B cell (primary cell): Measurements from ENCODE around the gene SMOC1. TPM values are rescaled to one million over a fixed set of nuclear protein-coding genes. Genes with fewer than 3 reads are reported as not detected.

Experiments
- ATAC-seq: fragments of 200-7000 bp; cut with Tn5 transposase; one replicate; pipeline ENCODE4 v1.10.0; 2021; ENCODE audit warnings: low read depth, mild to moderate bottlenecking, moderate number of reproducible peaks, moderate library complexity
- CTCF ChIA-PET: fragments of 350-600 bp; sonication (Branson Sonifier 250); formaldehyde crosslinking; loops from one replicate; lab custom pipeline; 2021; ENCODE audit warnings: antibody characterized with exemption, inconsistent platforms; lab: Charles Lee
- POLR2A ChIA-PET: fragments of 350-600 bp; sonication (Branson Sonifier 250); formaldehyde crosslinking; loops from one replicate; lab custom pipeline; 2021; ENCODE audit warnings: antibody characterized with exemption; lab: Charles Lee
- DNase-seq: peaks from one replicate; pipeline ENCODE4 v3.0.0; 2013
- H2AFZ ChIP-seq: 2 replicates; pipeline ENCODE4 v1.6.1; 2012; ENCODE audit warnings: mild to moderate bottlenecking, low read depth, low read length; ENCODE audit not compliant: insufficient read depth, poor library complexity, severe bottlenecking
- H3K27ac ChIP-seq, 2 donors: 1 replicate in 1 of 2; 2 replicates in 1 of 2; pipeline ENCODE4 v1.5.1; 2012 to 2013; ENCODE audit warnings: low read length in 2 of 2, mild to moderate bottlenecking in 2 of 2, moderate library complexity in 1 of 2
- H3K27me3 ChIP-seq, 4 experiments: fragments of 200-600 bp in 1 of 4; sonication (generic) in 1 of 4; replicated peaks in 1 of 4; 1 replicate in 2 of 4; 2 replicates in 2 of 4; pipeline versions ENCODE4 v1.6.1 to v1.7.0; 2013 to 2016; ENCODE audit warnings: low read length in 3 of 4, mild to moderate bottlenecking in 2 of 4, mixed read lengths in 1 of 4, moderate library complexity in 1 of 4; ENCODE audit not compliant: insufficient read depth in 4 of 4, control insufficient read depth in 3 of 4; ENCODE audit errors: control extremely low read depth in 1 of 4
- H3K36me3 ChIP-seq, 2 experiments: replicated peaks in 1 of 2; 1 replicate in 1 of 2; 2 replicates in 1 of 2; pipeline versions ENCODE4 v1.6.1 to v1.7.1; 2013; ENCODE audit warnings: low read length in 1 of 2; ENCODE audit not compliant: insufficient read depth in 2 of 2, control insufficient read depth in 1 of 2; ENCODE audit errors: control extremely low read depth in 1 of 2, extremely low read depth in 1 of 2
- H3K4me1 ChIP-seq, 2 donors: fragments of 200-600 bp in 1 of 2; sonication (generic) in 1 of 2; 1 replicate in 1 of 2; 2 replicates in 1 of 2; pipeline versions ENCODE4 v1.5.1 to v1.6.1; 2013 to 2017; ENCODE audit warnings: low read length in 2 of 2; ENCODE audit not compliant: control insufficient read depth in 2 of 2, insufficient read depth in 2 of 2
- H3K4me2 ChIP-seq: replicated peaks from 2 replicates; pipeline ENCODE3; 2012; ENCODE audit warnings: mild to moderate bottlenecking, low read depth, low read length; ENCODE audit not compliant: poor library complexity, severe bottlenecking
- H3K4me3 ChIP-seq, 5 experiments: fragments of 200-600 bp in 1 of 5; sonication (generic) in 1 of 5; 1 replicate in 3 of 5; 2 replicates in 2 of 5; pipeline versions ENCODE4 v1.5.1 to v1.7.0; 2011 to 2016; ENCODE audit warnings: low read length in 4 of 5, mild to moderate bottlenecking in 4 of 5, low read depth in 2 of 5, control low read depth in 1 of 5, moderate library complexity in 1 of 5; ENCODE audit not compliant: insufficient read depth in 1 of 5; ENCODE audit errors: control extremely low read depth in 1 of 5, extremely low read depth in 1 of 5
- H3K79me2 ChIP-seq: fragments of 200-600 bp; sonication (generic); one replicate; pipeline ENCODE4 v1.6.0; 2016; ENCODE audit warnings: low read length; ENCODE audit not compliant: control insufficient read depth, insufficient read depth
- H3K9ac ChIP-seq: fragments of 200-600 bp; sonication (generic); 2 replicates; pipeline ENCODE4 v1.6.1; 2017; ENCODE audit warnings: mild to moderate bottlenecking, low read length, moderate library complexity
- H3K9me3 ChIP-seq, 3 donors: one replicate each; pipeline versions ENCODE4 v1.6.1 to v1.7.1; 2013; ENCODE audit warnings: low read length in 2 of 3; ENCODE audit not compliant: control insufficient read depth in 2 of 3, insufficient read depth in 1 of 3; ENCODE audit errors: control extremely low read depth in 1 of 3
- H4K20me1 ChIP-seq: 2 replicates; pipeline ENCODE4 v1.6.0; 2012; ENCODE audit warnings: mild to moderate bottlenecking, low read length; ENCODE audit not compliant: insufficient read depth, control insufficient read depth, poor library complexity, severe bottlenecking
- H3K27ac Mint-ChIP-seq: one replicate; pipeline ENCODE4 v1.8.0; 2021; ENCODE audit warnings: mixed read lengths
- H3K27me3 Mint-ChIP-seq: one replicate; pipeline ENCODE4 v1.8.0; 2021; ENCODE audit warnings: mixed read lengths
- H3K4me1 Mint-ChIP-seq: one replicate; pipeline ENCODE4 v1.8.0; 2021; ENCODE audit warnings: mixed read lengths
- H3K4me3 Mint-ChIP-seq: one replicate; pipeline ENCODE4 v1.8.0; 2021; ENCODE audit warnings: mixed read lengths
- H3K9me3 Mint-ChIP-seq: one replicate; pipeline ENCODE4 v1.8.0; 2022; ENCODE audit warnings: mixed read lengths; ENCODE audit not compliant: insufficient read depth
- CTCF ChIP-seq: fragments of 200-600 bp; IDR thresholded peaks from one replicate; pipeline ENCODE4 v1.8.0; 2022; ENCODE audit warnings: antibody characterized with exemption, mild to moderate bottlenecking
- EZH2 ChIP-seq: IDR thresholded peaks from 2 replicates; pipeline ENCODE4 v1.6.1; 2012; ENCODE audit warnings: borderline replicate concordance, low read depth, mild to moderate bottlenecking, moderate library complexity, low read length; ENCODE audit not compliant: insufficient read depth, poor library complexity, severe bottlenecking
- WGBS: methylation state at CpG from one replicate; pipeline ENCODE4 v1.1.5; 2013; ENCODE audit warnings: missing lambda C conversion rate; ENCODE audit not compliant: insufficient coverage; 5-methylcytosine and 5-hydroxymethylcytosine counted together
- intact Hi-C: fragments of 100-400 bp; cut with micrococcal nuclease; formaldehyde crosslinking; loops from one replicate; pipeline ENCODE4 v1.10.0; 2022
- polyA plus RNA-seq: library from polyadenylated mRNA; depleted of rRNA; stranded (reverse); fragments of >200 nt; gene quantifications from 2 replicates; pipeline ENCODE4 v1.2.3, GENCODE V29; 2012
- total RNA-seq, 2 donors: library from RNA; stranded (reverse); fragments of 120-200 nt in 1 of 2; gene quantifications; 1 replicate in 1 of 2; 2 replicates in 1 of 2; pipeline versions ENCODE4 v1.2.3 to v1.2.4, GENCODE V29; 2013 to 2022

SMOC1 gene
- total and polyA plus RNA-seq, 2 donors (not counting 1 experiment from before 2014, with no cell fraction given) = 0.04 to 0.84 TPM

GRCh38 chr14:70000601-70001000 lies 121.4 kb downstream of the SMOC1 start:
- Histone ChIP-seq H3K9me3 (no peaks in the 10 kb centered on the region), H4K20me1 (no peaks in the 10 kb centered on the region), H3K4me2 (no peak overlapping the region), H2AFZ (no peak overlapping the region), H3K36me3 (no peaks in the 10 kb centered on the region), H3K4me1 (peaks cover 0 to 3% of the 10 kb centered on the region in 2 donors), H3K27ac (no peak overlapping the region), H3K27me3 (no peaks in the 10 kb centered on the region), H3K79me2 (no peaks in the 10 kb centered on the region), H3K4me3 (no peak overlapping the region), H3K9ac (no peak overlapping the region)
- Mint-ChIP-seq H3K27ac (no peak overlapping the region), H3K27me3 (no peaks in the 10 kb centered on the region), H3K4me1 (peaks cover 5% of the 10 kb centered on the region), H3K4me3 (no peak overlapping the region), H3K9me3 (no peaks in the 10 kb centered on the region)
- TF ChIP-seq EZH2 (no peak), CTCF (no peak)
- 65% methylated on average over 5 of the region's 7 CpGs for WGBS
- DNase-seq (no peak), ATAC-seq (no peak)
- intact Hi-C loops = no loop called here
- ChIA-PET CTCF (no interaction called here), POLR2A (no interaction called here)

- H3K79me2 ChIP-seq = no peaks in the 10 kb centered on the region
- CTCF ChIA-PET = no interaction called here
- Mint-ChIP-seq H3K27me3 (no peaks in the 10 kb centered on the region), H3K9me3 (no peaks in the 10 kb centered on the region), H3K4me3 (no peak overlapping the region), H3K27ac (no peak overlapping the region), H3K4me1 (peaks cover 5% of the 10 kb centered on the region)
- H3K9me3 ChIP-seq = no peaks in the 10 kb centered on the region
- TF ChIP-seq CTCF (no peak), EZH2 (no peak)
- H3K27ac ChIP-seq = no peak overlapping the region
- no peaks in the 10 kb centered on the region for H3K27me3 ChIP-seq
- no peaks in the 10 kb centered on the region for H4K20me1 ChIP-seq
- H3K4me3 ChIP-seq = no peak overlapping the region
- no peaks in the 10 kb centered on the region for H3K36me3 ChIP-seq
- H3K4me1 ChIP-seq = peaks cover 0 to 3% of the 10 kb centered on the region in 2 donors
- intact Hi-C loops = no loop called here
- WGBS = 95% methylated on average over 3 of the region's 6 CpGs
- DNase-seq (no peak), ATAC-seq (no peak)
- POLR2A ChIA-PET = no interaction called here
- H3K4me2 ChIP-seq = no peak overlapping the region
- no peak overlapping the region for H2AFZ ChIP-seq
- no peak overlapping the region for H3K9ac ChIP-seq
These were observed 123.6 kb downstream of the SMOC1 start for GRCh38 chr14:70002589-70003346.
